ENCODE measurements around the gene C11orf42. TPM values are rescaled to one million over a fixed set of nuclear protein-coding genes. Genes with fewer than 3 reads are reported as not detected.
"Not testable (repeated sequence)": the region's sequence is repeated elsewhere in the genome, so short reads cannot be mapped to it uniquely, and the experiment has no call there.

Gene C11orf42
- total RNA-seq, 1 donor from 2014 or later = not detected

DNA sequence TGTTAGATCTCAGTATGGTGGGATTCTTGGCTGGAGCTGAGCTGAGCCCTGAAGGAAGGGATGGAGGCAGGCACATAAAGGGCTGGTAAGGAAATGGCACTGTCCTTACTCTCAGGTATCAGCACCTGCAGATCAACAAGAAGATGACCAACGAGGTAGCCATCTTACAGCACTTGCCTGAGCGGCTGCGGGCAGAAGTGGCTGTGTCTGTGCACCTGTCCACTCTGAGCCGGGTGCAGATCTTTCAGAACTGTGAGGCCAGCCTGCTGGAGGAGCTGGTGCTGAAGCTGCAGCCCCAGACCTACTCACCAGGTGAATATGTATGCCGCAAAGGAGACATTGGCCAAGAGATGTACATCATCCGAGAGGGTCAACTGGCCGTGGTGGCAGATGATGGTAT, 36.0 kb downstream of the C11orf42 start:
- H3K27me3 Mint-ChIP-seq (ENCODE audit: unreplicated experiment) = peaks cover 8% of the 10 kb centered on the region
- DNase-seq (ENCODE audit: low spot score) = no peak
- H3K4me1 Mint-ChIP-seq (ENCODE audit: unreplicated experiment) = no peaks in the 10 kb centered on the region
- no peaks in the 10 kb centered on the region for H3K36me3 Mint-ChIP-seq (ENCODE audit: low read depth, unreplicated experiment)
- no peak overlapping the region for H3K4me3 Mint-ChIP-seq (ENCODE audit: unreplicated experiment)
- no peak overlapping the region for H3K27ac Mint-ChIP-seq (ENCODE audit: unreplicated experiment)
- H3K9me3 Mint-ChIP-seq (ENCODE audit: unreplicated experiment) = no peaks in the 10 kb centered on the region
- TF ChIP-seq, protein P1, sequence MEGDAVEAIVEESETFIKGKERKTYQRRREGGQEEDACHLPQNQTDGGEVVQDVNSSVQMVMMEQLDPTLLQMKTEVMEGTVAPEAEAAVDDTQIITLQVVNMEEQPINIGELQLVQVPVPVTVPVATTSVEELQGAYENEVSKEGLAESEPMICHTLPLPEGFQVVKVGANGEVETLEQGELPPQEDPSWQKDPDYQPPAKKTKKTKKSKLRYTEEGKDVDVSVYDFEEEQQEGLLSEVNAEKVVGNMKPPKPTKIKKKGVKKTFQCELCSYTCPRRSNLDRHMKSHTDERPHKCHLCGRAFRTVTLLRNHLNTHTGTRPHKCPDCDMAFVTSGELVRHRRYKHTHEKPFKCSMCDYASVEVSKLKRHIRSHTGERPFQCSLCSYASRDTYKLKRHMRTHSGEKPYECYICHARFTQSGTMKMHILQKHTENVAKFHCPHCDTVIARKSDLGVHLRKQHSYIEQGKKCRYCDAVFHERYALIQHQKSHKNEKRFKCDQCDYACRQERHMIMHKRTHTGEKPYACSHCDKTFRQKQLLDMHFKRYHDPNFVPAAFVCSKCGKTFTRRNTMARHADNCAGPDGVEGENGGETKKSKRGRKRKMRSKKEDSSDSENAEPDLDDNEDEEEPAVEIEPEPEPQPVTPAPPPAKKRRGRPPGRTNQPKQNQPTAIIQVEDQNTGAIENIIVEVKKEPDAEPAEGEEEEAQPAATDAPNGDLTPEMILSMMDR (IDR thresholded peaks at IDR 0.05; ENCODE audit: unreplicated experiment) = no peak

DNA sequence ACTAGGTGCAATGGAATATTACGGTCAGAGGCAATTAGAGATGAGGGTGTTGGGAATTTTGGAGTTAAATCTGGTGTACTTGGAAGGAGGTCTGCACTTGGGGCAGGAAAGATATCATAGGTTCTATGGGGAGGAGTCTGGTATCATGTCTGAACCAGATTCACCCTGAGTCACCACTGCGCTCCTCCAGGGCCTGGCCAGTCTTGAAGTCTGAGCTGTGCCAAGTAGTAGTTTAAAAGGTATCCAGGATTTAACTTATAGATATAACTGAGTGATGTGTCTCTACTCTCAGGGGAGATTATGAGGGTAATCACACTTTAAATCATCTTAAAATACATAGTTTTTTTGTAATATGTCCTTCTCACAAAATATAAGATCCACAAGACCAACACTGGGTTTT, 40.2 kb downstream of the C11orf42 start:
- H3K4me3 Mint-ChIP-seq (ENCODE audit: unreplicated experiment) = no peak overlapping the region
- H3K4me1 Mint-ChIP-seq (ENCODE audit: unreplicated experiment) = no peaks in the 10 kb centered on the region
- H3K27ac Mint-ChIP-seq (ENCODE audit: unreplicated experiment) = no peak overlapping the region
- peaks cover 8% of the 10 kb centered on the region for H3K27me3 Mint-ChIP-seq (ENCODE audit: unreplicated experiment)
- no peak for DNase-seq (ENCODE audit: low spot score)
- TF ChIP-seq, protein P1 (IDR thresholded peaks at IDR 0.05; ENCODE audit: unreplicated experiment) = no peak
- no peaks in the 10 kb centered on the region for H3K9me3 Mint-ChIP-seq (ENCODE audit: unreplicated experiment)
- H3K36me3 Mint-ChIP-seq (ENCODE audit: low read depth, unreplicated experiment) = no peaks in the 10 kb centered on the region

DNA sequence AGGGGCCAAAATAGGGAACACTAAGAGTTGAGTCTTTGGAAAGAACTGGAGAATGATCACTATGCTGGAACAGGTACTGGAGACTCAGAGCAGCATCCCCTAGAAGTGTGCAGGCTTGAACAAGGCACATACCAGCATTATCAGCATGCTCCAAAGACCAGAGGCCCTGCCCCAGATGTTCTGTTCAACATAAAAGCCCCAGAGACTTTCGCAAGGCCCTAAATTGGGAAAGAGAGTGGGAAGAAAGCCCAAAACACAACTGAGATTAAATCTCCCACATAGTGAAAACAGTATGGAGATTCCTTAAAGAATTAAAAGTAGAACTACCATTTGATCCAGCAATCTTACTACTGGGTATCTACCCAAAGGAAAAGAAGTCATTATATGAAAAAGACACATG, 42.9 kb downstream of the C11orf42 start:
- TF ChIP-seq, protein P1 (IDR thresholded peaks at IDR 0.05; ENCODE audit: unreplicated experiment) = no peak
- no peak overlapping the region for H3K27ac Mint-ChIP-seq (ENCODE audit: unreplicated experiment)
- no peaks in the 10 kb centered on the region for H3K36me3 Mint-ChIP-seq (ENCODE audit: low read depth, unreplicated experiment)
- no peak overlapping the region for H3K4me3 Mint-ChIP-seq (ENCODE audit: unreplicated experiment)
- no peaks in the 10 kb centered on the region for H3K4me1 Mint-ChIP-seq (ENCODE audit: unreplicated experiment)
- no peak for DNase-seq (ENCODE audit: low spot score)
- no peaks in the 10 kb centered on the region for H3K9me3 Mint-ChIP-seq (ENCODE audit: unreplicated experiment)
- peaks cover 6% of the 10 kb centered on the region for H3K27me3 Mint-ChIP-seq (ENCODE audit: unreplicated experiment)

DNA sequence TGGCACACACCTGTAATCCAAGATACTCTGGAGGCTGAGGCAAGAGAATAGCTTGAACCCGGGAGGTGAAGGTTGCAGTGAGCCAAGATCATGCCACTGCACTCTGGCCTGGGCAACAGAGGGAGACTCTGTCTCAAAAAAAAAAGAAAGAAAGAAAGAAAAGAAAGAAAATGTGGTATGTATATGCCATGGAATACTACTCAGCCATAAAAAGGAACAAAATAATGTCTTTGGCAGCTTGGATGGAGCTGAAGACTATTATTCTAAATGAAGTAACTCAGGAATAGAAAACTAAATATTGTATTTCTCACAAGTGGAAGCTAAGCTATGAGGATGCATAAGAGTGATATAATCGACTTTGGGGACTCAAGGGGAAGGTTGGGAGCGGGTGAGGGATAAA, 43.5 kb downstream of the C11orf42 start:
- H3K27me3 Mint-ChIP-seq (ENCODE audit: unreplicated experiment); H3K36me3 Mint-ChIP-seq (ENCODE audit: low read depth, unreplicated experiment); H3K4me3 Mint-ChIP-seq (ENCODE audit: unreplicated experiment); H3K4me1 Mint-ChIP-seq (ENCODE audit: unreplicated experiment); H3K27ac Mint-ChIP-seq (ENCODE audit: unreplicated experiment); H3K9me3 Mint-ChIP-seq (ENCODE audit: unreplicated experiment); DNase-seq (ENCODE audit: low spot score): not testable (repeated sequence)

DNA sequence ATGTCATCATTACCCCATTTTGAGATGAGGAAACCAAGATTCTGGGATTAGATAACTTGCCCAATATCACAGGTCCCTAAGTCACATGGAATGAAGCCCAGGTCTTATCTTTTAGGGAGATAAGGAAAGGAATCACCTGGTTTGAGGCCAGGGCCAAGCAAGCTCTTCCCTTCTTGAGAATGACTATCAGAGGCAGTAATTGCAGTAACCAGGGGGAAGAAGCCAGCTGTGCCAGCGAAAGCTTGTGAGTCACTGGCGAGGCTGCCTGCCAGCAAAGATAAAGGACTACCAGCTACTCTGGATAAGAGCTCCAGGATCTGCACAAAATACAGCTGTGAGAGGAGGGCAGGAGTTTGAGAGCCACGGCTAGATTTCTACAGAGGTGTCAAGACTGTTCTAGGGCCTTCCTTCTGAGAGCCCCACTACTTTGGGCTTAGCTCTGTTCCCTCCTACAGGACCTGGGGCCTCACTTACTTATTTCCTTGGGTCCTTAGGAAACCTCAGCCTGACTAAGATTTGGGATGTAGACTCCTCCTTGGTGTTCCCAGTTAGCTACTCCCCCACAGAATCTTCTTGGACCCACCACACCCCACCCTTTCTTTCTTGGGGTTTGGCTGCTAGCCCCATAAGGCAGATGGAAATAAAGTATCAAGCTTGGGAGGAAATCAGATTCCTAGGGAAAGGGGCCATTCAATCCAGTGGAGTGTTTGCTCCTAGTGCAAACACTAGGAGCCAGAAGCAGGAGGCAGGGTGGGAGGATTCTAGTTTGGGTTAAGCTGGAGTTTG, 44.6 kb downstream of the C11orf42 start:
- Mint-ChIP-seq H3K4me1 (ENCODE audit: unreplicated experiment) (no peaks in the 10 kb centered on the region), H3K4me3 (ENCODE audit: unreplicated experiment) (no peak overlapping the region), H3K27me3 (ENCODE audit: unreplicated experiment) (peaks cover 3% of the 10 kb centered on the region), H3K9me3 (ENCODE audit: unreplicated experiment) (no peaks in the 10 kb centered on the region), H3K27ac (ENCODE audit: unreplicated experiment) (no peak overlapping the region), H3K36me3 (ENCODE audit: low read depth, unreplicated experiment) (no peaks in the 10 kb centered on the region)
- DNase-seq (ENCODE audit: low spot score) = no peak
- TF ChIP-seq, protein P1 (IDR thresholded peaks at IDR 0.05; ENCODE audit: unreplicated experiment) = no peak
